HG03095 (cell line): ENCODE measurements around the gene YWHAH.

Source experiments
- ATAC-seq: cut with Tn5 transposase; IDR thresholded peaks from one replicate; pipeline ENCODE4 v1.9.1; 2021; ENCODE audit warnings: moderate library complexity; ENCODE audit not compliant: unreplicated experiment

The YWHAH gene

DNA sequence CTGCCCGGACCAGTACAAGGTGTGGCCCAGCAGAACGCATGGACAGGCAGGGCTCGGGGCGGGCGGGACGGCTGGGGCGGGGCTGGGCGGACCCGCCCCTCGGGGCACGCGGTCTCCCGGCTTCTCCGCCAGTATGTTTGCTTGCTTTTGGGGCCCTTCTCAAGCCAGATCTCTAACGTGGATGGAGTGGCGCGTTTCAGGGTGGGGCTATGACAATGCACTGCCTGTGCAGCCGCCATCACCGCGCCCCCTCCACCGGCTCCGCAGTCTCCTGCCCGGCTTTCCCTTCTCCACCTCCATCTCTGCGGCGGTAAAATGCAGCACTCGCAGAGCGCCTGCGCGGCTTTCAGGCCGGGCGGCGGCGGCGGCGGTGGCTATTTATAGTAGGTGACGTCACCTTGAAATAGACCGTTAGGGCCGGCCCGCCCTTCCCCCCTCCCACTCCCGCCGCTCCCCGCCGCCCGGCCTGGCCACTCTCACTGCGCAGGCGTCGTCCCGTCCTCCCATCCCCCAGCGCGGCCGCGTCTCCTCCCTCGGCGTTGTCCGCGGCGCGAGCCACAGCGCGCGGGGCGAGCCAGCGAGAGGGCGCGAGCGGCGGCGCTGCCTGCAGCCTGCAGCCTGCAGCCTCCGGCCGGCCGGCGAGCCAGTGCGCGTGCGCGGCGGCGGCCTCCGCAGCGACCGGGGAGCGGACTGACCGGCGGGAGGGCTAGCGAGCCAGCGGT, at the start of gene YWHAH:
YWHAH (plus strand) TSS at position 558 of the 722 bp plus-strand sequence. CDS start 199 bp downstream, outside the sequence.
- ATAC-seq = peak; percentile 52

GRCh38 chr22:31895411-31896123, 48.8 kb upstream of the YWHAH start:
- no peak for ATAC-seq

GRCh38 chr22:31896472-31896871, 47.9 kb upstream of the YWHAH start:
- ATAC-seq = no peak

GRCh38 chr22:31897842-31898805, 46.2 kb upstream of the YWHAH start:
- ATAC-seq = no peak

DNA sequence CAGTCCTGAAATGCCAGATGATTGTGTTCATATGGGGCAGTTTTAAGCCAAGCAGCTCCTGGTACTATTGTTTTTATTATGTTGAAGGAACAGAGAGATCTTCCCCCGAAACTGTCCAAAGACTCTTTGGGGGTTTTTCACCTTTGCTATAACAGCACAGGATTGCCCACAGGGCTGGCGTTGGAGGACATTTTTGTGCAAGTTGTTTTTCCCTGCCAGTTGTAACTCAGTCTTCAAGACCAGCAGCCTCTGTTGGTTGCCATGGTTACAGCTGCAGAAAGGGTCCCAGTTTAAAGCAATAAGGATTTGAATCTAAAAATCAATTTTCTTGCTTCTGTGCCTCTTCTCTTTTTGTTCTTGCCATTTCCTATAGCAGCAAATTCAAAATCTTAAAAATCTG, 45.4 kb upstream of the YWHAH start:
- ATAC-seq = no peak

DNA sequence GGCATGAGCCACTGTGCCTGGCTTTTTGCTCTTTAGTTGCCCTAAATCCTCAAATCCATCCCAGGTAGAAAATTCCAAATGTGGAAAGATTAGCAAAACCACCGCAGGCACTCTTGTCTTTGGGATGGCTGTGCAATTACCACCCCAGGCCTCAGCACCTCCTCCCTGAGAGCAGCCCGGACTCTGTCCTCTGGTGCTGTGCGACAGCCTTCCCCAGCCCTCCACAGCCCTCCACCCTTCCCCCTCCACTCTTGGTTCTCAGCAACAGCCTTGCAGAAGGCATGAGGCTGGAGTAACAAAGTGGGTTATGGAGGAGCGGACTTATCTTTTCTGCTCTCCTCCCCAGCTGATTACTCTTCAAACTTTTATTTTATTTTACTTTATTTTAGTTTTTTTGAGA, 44.7 kb upstream of the YWHAH start:
- no peak for ATAC-seq

DNA sequence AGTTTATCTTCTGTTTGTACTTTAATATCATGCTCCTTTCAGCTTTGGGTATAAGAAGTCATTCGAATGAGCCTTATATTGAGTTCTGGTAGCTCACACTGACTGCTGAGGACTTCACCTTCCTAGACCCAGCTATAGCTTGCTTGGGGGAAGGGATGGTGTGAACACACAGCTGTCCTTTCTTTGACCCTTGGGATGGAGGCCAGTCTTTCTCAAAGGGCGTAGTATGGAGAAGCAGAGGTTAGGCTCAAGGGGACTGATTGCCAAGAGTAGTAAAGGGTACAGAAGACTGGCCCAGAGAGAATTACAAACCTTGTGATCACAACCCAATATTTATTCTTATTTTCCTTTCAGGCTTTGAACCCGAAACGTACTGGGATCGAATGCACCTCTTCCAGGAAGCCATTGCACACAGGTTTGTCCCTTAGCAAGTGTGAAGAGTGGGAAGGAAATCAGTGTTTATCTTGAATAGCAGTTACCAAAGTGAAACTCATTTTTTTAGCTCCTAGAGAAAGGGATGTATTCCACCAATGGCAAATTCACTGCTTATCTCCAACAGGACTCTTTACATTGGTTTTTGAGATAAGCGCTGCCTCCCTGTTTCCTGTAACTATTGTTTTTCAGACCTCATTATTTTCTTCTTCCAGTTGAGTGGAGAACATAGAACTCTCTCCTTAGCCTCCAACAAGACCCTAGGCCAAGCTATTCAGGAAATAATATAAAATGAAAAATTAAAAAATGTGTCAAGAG, 42.8 kb upstream of the YWHAH start:
- no peak for ATAC-seq

DNA sequence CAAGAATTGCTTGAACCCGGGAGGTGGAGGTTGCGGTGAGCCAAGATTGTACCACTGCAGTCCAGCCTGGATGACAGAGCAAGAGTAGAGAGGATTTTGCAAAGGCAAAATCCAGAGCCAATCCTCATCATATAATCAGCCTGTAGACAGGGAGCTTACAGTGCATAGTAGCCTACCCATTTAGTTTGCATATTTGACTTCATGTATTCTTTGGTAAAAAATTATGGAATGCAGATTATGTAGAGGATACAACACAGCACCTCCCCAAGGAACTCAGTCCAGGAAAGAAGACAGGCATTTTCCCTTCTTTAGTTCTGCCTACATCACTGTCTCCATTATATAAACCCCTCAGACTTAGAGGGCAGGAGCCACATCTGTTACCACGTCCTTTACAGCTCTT, 39.7 kb upstream of the YWHAH start:
- ATAC-seq = no peak

DNA sequence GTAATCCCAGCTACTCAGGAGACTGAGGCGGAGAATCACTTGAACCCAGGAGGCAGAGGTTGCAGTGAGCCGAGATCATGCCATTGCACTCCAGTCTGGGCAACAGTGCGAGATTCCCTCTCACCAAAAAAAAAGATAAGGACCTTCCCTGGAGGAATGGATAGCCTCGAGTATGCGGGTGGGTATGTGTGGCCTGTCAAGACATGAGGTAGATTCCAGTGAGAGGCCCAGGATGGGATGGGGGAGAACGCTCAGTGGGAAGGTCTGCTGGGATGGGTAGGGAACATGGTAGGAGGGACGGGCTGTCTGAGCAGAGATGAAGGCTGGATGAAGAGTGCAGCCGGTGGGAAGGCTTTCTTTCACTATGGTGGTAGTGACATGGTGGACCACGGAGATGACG, 39.0 kb upstream of the YWHAH start:
- no peak for ATAC-seq

DNA sequence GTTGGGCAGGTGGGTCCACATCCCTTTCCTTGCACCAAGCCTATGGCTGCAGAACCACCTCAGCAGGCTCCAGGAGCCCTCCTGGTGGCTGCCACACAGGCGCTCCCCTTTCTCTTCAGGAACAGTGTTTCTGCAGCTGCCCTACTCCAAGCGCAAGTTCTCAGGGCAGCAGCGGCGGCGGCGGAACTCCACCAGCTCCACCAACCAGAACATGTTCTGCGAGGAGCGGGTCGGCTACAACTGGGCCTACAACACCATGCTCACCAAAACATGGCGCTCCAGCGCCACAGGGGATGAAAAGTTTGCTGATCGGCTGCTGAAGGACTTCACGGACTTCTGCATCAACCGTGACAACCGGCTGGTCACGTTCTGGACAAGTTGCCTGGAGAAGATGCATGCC, 38.2 kb upstream of the YWHAH start:
- no peak for ATAC-seq

- ATAC-seq = no peak
Observed at GRCh38 chr22:31906569-31906968, 37.8 kb upstream of the YWHAH start.

- no peak for ATAC-seq
Observed at GRCh38 chr22:31909977-31910376, 34.4 kb upstream of the YWHAH start.

DNA sequence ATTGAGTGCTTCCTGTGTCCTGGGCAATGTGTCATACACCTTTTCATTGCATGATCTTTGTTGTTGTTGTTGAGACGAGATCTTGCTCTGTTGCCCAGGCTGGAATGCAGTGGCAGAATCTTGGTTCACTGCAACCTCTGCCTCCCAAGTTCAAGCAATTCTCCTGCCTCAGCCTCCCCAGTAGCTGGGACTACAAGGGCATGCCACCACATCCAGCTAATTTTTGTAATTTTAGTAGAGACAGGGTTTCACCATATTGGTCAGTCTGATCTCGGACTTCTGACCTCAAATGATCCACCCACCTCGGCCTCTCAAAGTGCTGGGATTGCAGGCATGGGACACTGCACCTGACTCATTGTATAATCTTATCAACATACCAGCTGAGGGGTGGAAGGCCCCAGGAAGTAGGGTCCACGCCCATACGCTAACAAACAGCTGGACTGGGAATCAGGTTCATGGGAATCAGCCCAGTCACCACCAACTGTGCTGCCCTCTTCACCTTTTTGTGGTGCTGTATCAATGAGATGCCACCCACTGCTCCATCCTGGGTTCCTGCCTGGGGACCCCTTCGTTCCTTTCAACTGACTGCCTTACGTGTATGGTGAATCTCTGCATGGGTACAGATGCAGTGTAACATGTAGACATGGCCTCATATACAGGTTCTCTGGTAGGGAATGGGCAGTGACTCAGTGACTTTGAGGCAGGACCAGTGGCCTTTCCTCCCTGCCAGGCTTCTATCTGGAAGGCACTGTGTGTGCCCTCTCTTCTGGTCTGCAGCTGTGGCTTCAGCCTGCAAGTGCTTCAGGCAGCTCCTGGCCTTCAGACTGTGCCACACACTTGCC, 32.5 kb upstream of the YWHAH start:
- ATAC-seq = no peak

DNA sequence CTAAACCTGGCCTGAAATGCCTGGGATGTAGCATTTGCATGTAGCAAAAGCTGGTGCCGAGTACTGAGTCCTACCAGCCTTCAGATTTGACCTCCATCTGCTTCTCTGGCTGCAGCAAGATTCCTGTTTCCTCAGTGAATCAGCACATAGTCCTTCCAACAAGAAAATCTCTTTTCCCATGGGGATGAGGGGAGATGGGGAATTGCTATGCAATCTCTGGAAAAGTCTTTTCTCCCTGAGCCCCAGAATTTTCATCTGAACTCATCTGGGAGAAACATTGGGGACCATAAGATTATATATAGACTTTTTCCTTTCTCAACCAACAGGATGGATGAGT, 32.0 kb upstream of the YWHAH start:
- ATAC-seq = no peak

GRCh38 chr22:31915586-31915985, 28.7 kb upstream of the YWHAH start:
- no peak for ATAC-seq

DNA sequence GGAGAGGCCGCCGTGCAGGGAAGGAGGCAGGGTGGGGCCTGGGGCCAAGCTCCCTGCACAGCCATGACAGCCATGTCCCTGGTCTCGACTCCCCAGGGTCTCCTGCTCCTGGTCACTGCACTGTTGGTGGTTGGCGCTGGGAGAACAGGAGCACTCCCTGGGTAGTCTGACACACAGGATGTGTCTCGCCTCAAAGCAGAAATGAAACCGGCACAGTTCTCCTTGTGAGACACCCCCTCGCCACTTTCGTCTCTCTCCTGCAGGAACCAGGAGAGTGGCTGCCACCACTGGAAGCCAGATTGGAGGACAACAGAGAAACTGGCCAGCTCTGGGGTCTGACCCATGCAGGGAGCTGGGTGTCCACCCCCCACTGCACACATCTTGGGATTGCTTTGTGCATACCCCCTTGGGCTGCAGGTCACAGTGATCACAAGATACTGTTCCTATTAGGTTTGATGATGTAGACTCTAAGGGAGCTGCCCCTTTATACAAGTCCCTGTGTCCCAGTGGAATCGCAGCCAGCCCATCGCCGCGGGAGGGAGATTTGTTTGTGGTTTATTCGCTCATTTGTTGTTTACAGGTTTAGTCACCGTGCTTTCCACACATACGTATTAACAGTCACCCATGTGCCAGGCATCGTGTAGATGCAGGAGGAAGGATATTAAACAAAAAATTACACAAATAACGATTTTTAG, 27.0 kb upstream of the YWHAH start:
- peak; percentile 74 for ATAC-seq

- no peak for ATAC-seq
Observed at GRCh38 chr22:31919730-31920129, 24.6 kb upstream of the YWHAH start.

- ATAC-seq = no peak
Observed at GRCh38 chr22:31920306-31920705, 24.0 kb upstream of the YWHAH start.

- no peak for ATAC-seq
Observed at GRCh38 chr22:31921106-31921505, 23.2 kb upstream of the YWHAH start.
